Kidney (tissue), 14 donors: Measurements from ENCODE around the gene RDH14. TPM values are rescaled to one million over a fixed set of nuclear protein-coding genes. Genes with fewer than 3 reads are reported as not detected.

ENCODE experiments used
- DNase-seq, 5 donors: peaks; one replicate each; pipeline ENCODE4 v3.0.0-alpha.2; 2013 to 2020
- FAIRE-seq: peaks from 2 replicates; lab custom pipeline; 2012; peaks lifted over from hg19 to GRCh38; lab: Jason Lieb, UNC
- H3K27ac ChIP-seq, 2 donors: one replicate each; pipeline ENCODE4 v1.7.0; 2013; ENCODE audit warnings: low read depth in 2 of 2, low read length in 2 of 2, inconsistent platforms in 1 of 2
- H3K27me3 ChIP-seq: one replicate; pipeline ENCODE4 v1.7.1; 2013; ENCODE audit warnings: low read length, inconsistent platforms; ENCODE audit not compliant: control insufficient read depth, insufficient read depth
- H3K36me3 ChIP-seq, 3 donors: one replicate each; pipeline versions ENCODE4 v1.7.0 to v1.7.1; 2013; ENCODE audit warnings: low read length in 3 of 3, control low read depth in 1 of 3, inconsistent platforms in 1 of 3; ENCODE audit not compliant: insufficient read depth in 3 of 3, control insufficient read depth in 2 of 3
- H3K4me1 ChIP-seq, 3 donors: one replicate each; pipeline versions ENCODE4 v1.7.0 to v1.7.1; 2013; ENCODE audit warnings: low read length in 3 of 3, inconsistent platforms in 1 of 3, low read depth in 1 of 3; ENCODE audit not compliant: control insufficient read depth in 2 of 3, insufficient read depth in 2 of 3
- H3K4me3 ChIP-seq, 3 donors: one replicate each; pipeline versions ENCODE4 v1.7.0 to v1.8.1; 2013; ENCODE audit warnings: low read length in 3 of 3, control low read depth in 1 of 3, inconsistent platforms in 1 of 3
- H3K9ac ChIP-seq, 3 donors: one replicate each; pipeline versions ENCODE4 v1.7.0 to v1.7.1; 2013; ENCODE audit warnings: low read length in 3 of 3, control low read depth in 1 of 3, inconsistent platforms in 1 of 3
- H3K9me3 ChIP-seq, 3 donors: one replicate each; pipeline versions ENCODE4 v1.7.0 to v1.7.1; 2013; ENCODE audit warnings: low read length in 3 of 3, control low read depth in 1 of 3, inconsistent platforms in 1 of 3; ENCODE audit not compliant: control insufficient read depth in 2 of 3, insufficient read depth in 1 of 3
- intact Hi-C: fragments of 100-400 bp; cut with DNase I; formaldehyde crosslinking; loops from one replicate; pipeline ENCODE4 v1.11.1; 2022
- polyA plus RNA-seq: library from polyadenylated mRNA; stranded (reverse); fragments of 350-450 nt; fragmentation: Illumina TruSeq; extraction: RNeasy Lipid Tissue Mini Kit (QIAGEN cat#74804); gene quantifications from one replicate; pipeline ENCODE4 v1.2.3, GENCODE V29; 2014; ENCODE audit warnings: low read depth, low replicate concordance; ENCODE audit not compliant: insufficient read depth
- total RNA-seq: library from RNA; stranded (reverse); fragmentation: NEBNext Ultra II Directional; extraction: Animal tissue kit (Norgen Biotek cat#: 25700); gene quantifications from one replicate; pipeline ENCODE4 v1.2.1, GENCODE V29; 2021
- TF ChIP-seq, protein P1 (sequence below): IDR thresholded peaks from 3 replicates; pipeline ENCODE4 v1.5.1; 2012; ENCODE audit warnings: mild to moderate bottlenecking, moderate library complexity, borderline replicate concordance; ENCODE audit not compliant: insufficient read depth; ENCODE audit errors: extremely low read depth
- donor health status: control.
- donor health status: control.
- donor health status: control.
- donor health status: control.
- donor health status: control.
- donor health status: DM: yes; HTN: yes; CAD: no.
- donor health status: Normal renal cell carcinoma (clear cell type).

Gene RDH14
- total and polyA plus RNA-seq, 2 donors from 2014 or later: 22.1 to 31.6 TPM

DNA sequence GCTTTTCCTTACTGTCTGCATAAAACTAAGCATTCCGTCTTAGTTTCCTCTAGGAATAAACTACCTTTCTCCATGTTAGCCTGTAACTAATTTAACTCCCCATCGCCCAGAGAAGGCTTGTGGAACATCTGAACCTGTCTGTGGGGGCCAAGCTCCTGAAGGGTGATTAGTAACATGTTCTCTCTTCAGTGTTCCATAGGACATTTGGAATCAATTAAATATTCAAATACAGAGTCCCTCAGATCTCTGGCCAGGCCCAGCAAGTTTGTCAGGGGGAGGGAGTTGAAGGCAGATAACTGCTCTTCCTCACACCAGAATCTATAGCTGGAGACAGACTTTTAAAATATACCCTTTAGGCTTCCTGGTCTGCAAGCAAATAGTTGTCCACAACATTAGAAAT, 8.8 kb downstream of the RDH14 start:
- no peaks in the 10 kb centered on the region for H3K4me1 ChIP-seq
- no peak overlapping the region for H3K4me3 ChIP-seq
- intact Hi-C loops: no loop called here
- H3K9me3 ChIP-seq: no peaks in the 10 kb centered on the region
- no peaks in the 10 kb centered on the region for H3K27me3 ChIP-seq
- TF ChIP-seq, protein P1, sequence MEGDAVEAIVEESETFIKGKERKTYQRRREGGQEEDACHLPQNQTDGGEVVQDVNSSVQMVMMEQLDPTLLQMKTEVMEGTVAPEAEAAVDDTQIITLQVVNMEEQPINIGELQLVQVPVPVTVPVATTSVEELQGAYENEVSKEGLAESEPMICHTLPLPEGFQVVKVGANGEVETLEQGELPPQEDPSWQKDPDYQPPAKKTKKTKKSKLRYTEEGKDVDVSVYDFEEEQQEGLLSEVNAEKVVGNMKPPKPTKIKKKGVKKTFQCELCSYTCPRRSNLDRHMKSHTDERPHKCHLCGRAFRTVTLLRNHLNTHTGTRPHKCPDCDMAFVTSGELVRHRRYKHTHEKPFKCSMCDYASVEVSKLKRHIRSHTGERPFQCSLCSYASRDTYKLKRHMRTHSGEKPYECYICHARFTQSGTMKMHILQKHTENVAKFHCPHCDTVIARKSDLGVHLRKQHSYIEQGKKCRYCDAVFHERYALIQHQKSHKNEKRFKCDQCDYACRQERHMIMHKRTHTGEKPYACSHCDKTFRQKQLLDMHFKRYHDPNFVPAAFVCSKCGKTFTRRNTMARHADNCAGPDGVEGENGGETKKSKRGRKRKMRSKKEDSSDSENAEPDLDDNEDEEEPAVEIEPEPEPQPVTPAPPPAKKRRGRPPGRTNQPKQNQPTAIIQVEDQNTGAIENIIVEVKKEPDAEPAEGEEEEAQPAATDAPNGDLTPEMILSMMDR: no peak
- peaks cover 0 to 9% (median 0%) of the 10 kb centered on the region in 3 donors for H3K36me3 ChIP-seq
- FAIRE-seq: no peak
- H3K27ac ChIP-seq: no peak overlapping the region
- H3K9ac ChIP-seq: no peak overlapping the region
- DNase-seq: no peak

DNA sequence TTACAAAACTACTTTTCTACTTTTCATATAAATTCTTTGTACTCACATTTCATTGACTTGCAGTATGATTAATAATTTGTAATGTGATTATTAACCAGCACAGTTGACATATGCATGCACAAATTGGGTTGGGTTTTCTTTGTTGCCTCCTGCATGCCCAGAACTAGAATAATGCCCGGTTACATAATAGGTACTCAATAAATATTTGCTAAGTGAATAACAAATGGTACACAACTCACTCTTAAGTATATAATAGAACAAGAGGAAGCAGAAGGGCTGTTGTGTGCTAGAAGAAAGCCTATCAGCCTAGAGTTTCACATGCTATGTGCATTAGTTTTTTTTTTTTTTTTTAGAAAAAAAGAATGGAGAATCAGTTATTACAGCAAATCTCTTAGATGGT, 9.3 kb downstream of the RDH14 start:
- no peak for DNase-seq
- H3K4me3 ChIP-seq: no peak overlapping the region
- H3K27me3 ChIP-seq: no peaks in the 10 kb centered on the region
- no peak overlapping the region for H3K9ac ChIP-seq
- intact Hi-C loops: no loop called here
- H3K36me3 ChIP-seq: peaks cover 0 to 7% (median 0%) of the 10 kb centered on the region in 3 donors
- no peak overlapping the region for H3K27ac ChIP-seq
- no peaks in the 10 kb centered on the region for H3K4me1 ChIP-seq
- TF ChIP-seq, protein P1: no peak
- no peak for FAIRE-seq
- no peaks in the 10 kb centered on the region for H3K9me3 ChIP-seq

DNA sequence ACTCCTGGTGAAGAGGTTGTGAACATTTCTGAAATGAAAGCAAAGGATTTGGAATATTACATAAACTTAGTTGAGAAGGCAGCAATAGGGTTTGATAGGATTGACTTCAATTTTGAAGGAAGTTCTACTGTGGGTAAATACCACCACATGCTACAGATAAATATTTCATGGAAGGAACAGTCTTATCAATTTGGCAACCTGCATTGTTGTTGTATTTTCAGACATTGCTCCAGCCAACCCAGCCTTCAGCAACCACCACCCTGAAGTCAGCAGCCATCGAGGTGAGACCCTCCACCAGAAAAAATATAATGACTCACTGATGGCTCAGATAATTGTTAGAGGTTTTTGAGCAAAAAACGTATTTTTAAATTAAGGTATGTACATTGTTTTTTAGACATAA, 10.0 kb downstream of the RDH14 start:
- no peak overlapping the region for H3K9ac ChIP-seq
- FAIRE-seq (no peak), DNase-seq (no peak)
- H3K36me3 ChIP-seq: peaks cover 0 to 4% (median 0%) of the 10 kb centered on the region in 3 donors
- no peaks in the 10 kb centered on the region for H3K4me1 ChIP-seq
- intact Hi-C loops: no loop called here
- H3K4me3 ChIP-seq: no peak overlapping the region
- no peak overlapping the region for H3K27ac ChIP-seq
- no peaks in the 10 kb centered on the region for H3K9me3 ChIP-seq
- TF ChIP-seq, protein P1: no peak
- no peaks in the 10 kb centered on the region for H3K27me3 ChIP-seq

DNA sequence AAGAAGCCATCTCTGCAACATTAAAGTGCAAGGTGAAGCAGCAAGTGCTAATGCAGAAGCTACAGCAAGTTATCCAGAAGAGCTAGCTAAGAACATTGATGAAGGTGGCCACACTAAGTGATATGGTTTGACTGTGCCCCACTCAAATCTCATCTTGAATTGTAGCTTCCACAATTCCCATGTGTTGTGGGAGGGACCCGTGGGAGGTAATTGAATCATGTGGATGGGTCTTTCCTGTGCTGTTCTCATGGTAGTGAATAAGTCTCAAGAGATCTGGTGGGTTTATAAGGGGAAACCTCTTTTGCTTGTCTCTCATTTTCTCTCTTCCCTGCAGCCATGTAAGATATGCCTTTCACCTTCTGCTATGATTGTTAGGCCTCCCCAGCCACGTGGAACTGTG, 11.4 kb downstream of the RDH14 start:
- H3K36me3 ChIP-seq: no peaks in the 10 kb centered on the region
- DNase-seq: no peak
- H3K4me1 ChIP-seq: no peaks in the 10 kb centered on the region
- intact Hi-C loops: no loop called here
- no peak overlapping the region for H3K9ac ChIP-seq
- H3K4me3 ChIP-seq: no peak overlapping the region
- no peak overlapping the region for H3K27ac ChIP-seq
- H3K27me3 ChIP-seq: no peaks in the 10 kb centered on the region
- TF ChIP-seq, protein P1: no peak
- FAIRE-seq: no peak
- H3K9me3 ChIP-seq: no peaks in the 10 kb centered on the region
